HEK293 (cell line): ENCODE results near the gene SELPLG.
A peak's percentile ranks its signal among the peaks of the same experiment; 100 is the strongest.

ENCODE experiments used
- CTCF ChIA-PET: fragments of 350-600 bp; formaldehyde crosslinking; extraction: SDS; loops from one replicate; lab custom pipeline; 2021; ENCODE audit warnings: antibody characterized with exemption; lab: Yijun Ruan, JAX
- POLR2A ChIA-PET: fragments of 300-600 bp; formaldehyde crosslinking; extraction: SDS; loops from one replicate; lab custom pipeline; 2020; ENCODE audit warnings: antibody characterized with exemption, inconsistent platforms; lab: Yijun Ruan, JAX
- H3K27ac ChIP-seq: fragments of 200-500 bp; sonication (Bioruptor generic); 2 replicates; pipeline ENCODE4 v1.5.1; 2014; ENCODE audit warnings: low read depth, low read length, control low read depth, inconsistent platforms; ENCODE audit errors: extremely low read depth
- H3K36me3 ChIP-seq, 2 experiments: fragments of 200-500 bp in 1 of 2; sonication (Bioruptor generic) in 1 of 2; 1 replicate in 1 of 2; 2 replicates in 1 of 2; pipeline ENCODE4 v1.5.1; 2014 to 2017; ENCODE audit warnings: inconsistent platforms in 2 of 2, low read length in 2 of 2; ENCODE audit not compliant: control insufficient read depth in 2 of 2, insufficient read depth in 1 of 2
- H3K4me1 ChIP-seq: fragments of 200-500 bp; sonication (Bioruptor generic); 2 replicates; pipeline ENCODE4 v1.5.1; 2014; ENCODE audit warnings: mild to moderate bottlenecking, low read length, inconsistent platforms; ENCODE audit not compliant: control insufficient read depth, insufficient read depth
- H3K4me3 ChIP-seq: 2 replicates; pipeline ENCODE4 v1.5.1; 2011; ENCODE audit warnings: low read depth, mild to moderate bottlenecking, control low read depth, low read length, moderate library complexity
- H3K9me3 ChIP-seq: fragments of 200-500 bp; sonication (Bioruptor generic); 2 replicates; pipeline ENCODE4 v1.5.1; 2014; ENCODE audit warnings: low read depth, low read length, inconsistent platforms; ENCODE audit not compliant: control insufficient read depth, insufficient read depth
- IKZF3 ChIP-seq: fragments of 450-650 bp; IDR thresholded peaks from 2 replicates; pipeline ENCODE4 v1.5.0; 2018; ENCODE audit warnings: missing biosample characterization, mild to moderate bottlenecking, missing genetic modification characterization, moderate library complexity
- MYNN ChIP-seq: fragments of 450-650 bp; formaldehyde crosslinking; IDR thresholded peaks from 2 replicates; pipeline ENCODE4 v1.5.1; 2016; ENCODE audit warnings: missing biosample characterization, missing genetic modification characterization, borderline replicate concordance
- MZF1 ChIP-seq: fragments of 450-650 bp; formaldehyde crosslinking; IDR thresholded peaks from 2 replicates; pipeline ENCODE4 v1.5.1; 2017; ENCODE audit warnings: missing biosample characterization, missing genetic modification characterization, borderline replicate concordance
- PRDM4 ChIP-seq: fragments of 450-650 bp; formaldehyde crosslinking; IDR thresholded peaks from 2 replicates; pipeline ENCODE4 v1.5.1; 2017; ENCODE audit warnings: missing biosample characterization, missing genetic modification characterization
- RBAK ChIP-seq: fragments of 450-650 bp; formaldehyde crosslinking; IDR thresholded peaks from 2 replicates; pipeline ENCODE4 v1.5.1; 2016; ENCODE audit warnings: missing biosample characterization, missing genetic modification characterization
- SP7 ChIP-seq: fragments of 450-650 bp; formaldehyde crosslinking; IDR thresholded peaks from 2 replicates; pipeline ENCODE4 v1.5.1; 2016; ENCODE audit warnings: missing biosample characterization, missing genetic modification characterization
- ZNF114 ChIP-seq: fragments of 450-650 bp; formaldehyde crosslinking; IDR thresholded peaks from 2 replicates; pipeline ENCODE4 v1.5.0; 2017; ENCODE audit warnings: missing biosample characterization, missing genetic modification characterization
- ZNF132 ChIP-seq: fragments of 450-650 bp; formaldehyde crosslinking; IDR thresholded peaks from 2 replicates; pipeline ENCODE4 v1.5.1; 2017; ENCODE audit warnings: missing biosample characterization, missing genetic modification characterization, borderline replicate concordance
- ZNF175 ChIP-seq: fragments of 450-650 bp; formaldehyde crosslinking; IDR thresholded peaks from 2 replicates; pipeline ENCODE4 v1.5.1; 2016; ENCODE audit warnings: missing biosample characterization, missing genetic modification characterization
- ZNF18 ChIP-seq: fragments of 450-650 bp; formaldehyde crosslinking; IDR thresholded peaks from 2 replicates; pipeline ENCODE4 v1.5.1; 2016; ENCODE audit warnings: missing biosample characterization, missing genetic modification characterization
- ZNF2 ChIP-seq: fragments of 450-650 bp; formaldehyde crosslinking; IDR thresholded peaks from 2 replicates; pipeline ENCODE4 v1.5.1; 2016; ENCODE audit warnings: missing biosample characterization, missing genetic modification characterization
- ZNF366 ChIP-seq: fragments of 450-650 bp; formaldehyde crosslinking; conservative IDR thresholded peaks from 2 replicates; pipeline ENCODE4 v1.5.1; 2016; ENCODE audit warnings: missing biosample characterization, missing genetic modification characterization
- ZNF558 ChIP-seq: fragments of 450-650 bp; formaldehyde crosslinking; IDR thresholded peaks from 2 replicates; pipeline ENCODE4 v1.5.1; 2016; ENCODE audit warnings: missing biosample characterization, missing genetic modification characterization
- ZNF791 ChIP-seq: fragments of 450-650 bp; formaldehyde crosslinking; IDR thresholded peaks from 2 replicates; pipeline ENCODE4 v1.5.1; 2016; ENCODE audit warnings: missing biosample characterization, missing genetic modification characterization

SELPLG gene

GRCh38 chr12:108618079-108618952 lies 15.4 kb downstream of the SELPLG start (continued):
- TF ChIP-seq ZNF18 (tag by site-specific recombination) (no peak), RBAK (tag by site-specific recombination) (no peak), ZNF366 (tag by site-specific recombination) (no peak; the same call in 1 of the 2 replicates), SP7 (no peak), IKZF3 (tag by site-specific recombination) (peak; percentile 60), ZNF2 (tag by site-specific recombination) (0 out of 2 replicates have a peak, but pooled peaks have one; percentile 38)

- Histone ChIP-seq H3K36me3 (no peaks in the 10 kb centered on the region), H3K27ac (no peak overlapping the region), H3K4me3 (no peak overlapping the region), H3K4me1 (no peaks in the 10 kb centered on the region), H3K9me3 (no peaks in the 10 kb centered on the region)
- ChIA-PET POLR2A (interaction anchor here (0.7 kb wide), 1 partner anchor 55 kb away, joined by 3 read pairs; the partner anchor contains the start of gene ISCU), CTCF (interaction anchor here (0.6 to 7.2 kb wide), 39 partner anchors 9 to 536 kb away, joined by 3 to 160 read pairs (median 5); partner anchors contain the start of genes ISCU and SART3)
- TF ChIP-seq ZNF175 (tag by site-specific recombination) (no peak), ZNF132 (tag by site-specific recombination) (no peak), MYNN (tag by site-specific recombination) (no peak)
Measured at GRCh38 chr12:108616941-108617858, 16.5 kb downstream of the SELPLG start.

GRCh38 chr12:108616359-108616758 lies 17.3 kb downstream of the SELPLG start:
- CTCF ChIA-PET, result interaction anchor here (0.9 to 7.2 kb wide), 5 partner anchors 16 to 187 kb away, joined by 3 to 160 read pairs (median 12); no protein-coding TSS in a partner anchor
- H3K9me3 ChIP-seq, result no peaks in the 10 kb centered on the region

More at GRCh38 chr12:108616359-108616758, 17.3 kb downstream of the SELPLG start:
- H3K4me3 ChIP-seq, result no peak overlapping the region
- POLR2A ChIA-PET, result no interaction called here
- no peaks in the 10 kb centered on the region for H3K4me1 ChIP-seq
- H3K27ac ChIP-seq, result no peak overlapping the region
- TF ChIP-seq ZNF558 (tag by site-specific recombination), result no peak
- TF ChIP-seq PRDM4 (tag by site-specific recombination), result no peak
- no peak for TF ChIP-seq ZNF791 (tag by site-specific recombination)
- no peak for TF ChIP-seq MZF1 (tag by site-specific recombination)
- TF ChIP-seq MYNN (tag by site-specific recombination), result no peak
- no peak for TF ChIP-seq ZNF114 (tag by site-specific recombination)
- H3K36me3 ChIP-seq, result no peaks in the 10 kb centered on the region
